Ovary (tissue), 3 donors: Measurements from ENCODE around the gene NR1H4.

Source experiments
- CTCF ChIP-seq, 3 donors: fragments of 450-650 bp in 2 of 3; fragments of 200-600 bp in 1 of 3; IDR thresholded peaks; one replicate each; pipeline versions ENCODE4 v1.5.1 to v1.8.0; 2016 to 2022; ENCODE audit warnings: antibody characterized with exemption in 3 of 3, mild to moderate bottlenecking in 1 of 3
- POLR2A ChIP-seq: fragments of 450-650 bp; IDR thresholded peaks from one replicate; pipeline ENCODE4 v1.6.1; 2017; ENCODE audit warnings: antibody characterized with exemption, mild to moderate bottlenecking, moderate library complexity
- donor health status: DM: no; HTN: no; CAD: no.

GRCh38 chr12:100439797-100440196 is 33.9 kb upstream of the NR1H4 start:
- TF ChIP-seq POLR2A (no peak), CTCF (IDR thresholded peaks at IDR 0.05) (no peak)
